Endodermal cell (in vitro differentiated cells): ENCODE results near the gene KATNAL1. TPM values are rescaled to one million over a fixed set of nuclear protein-coding genes. Genes with fewer than 3 reads are reported as not detected.

Experiments
- DNase-seq: peaks from one replicate; pipeline ENCODE4 v3.0.0-alpha.2; 2017
- H3K27ac ChIP-seq: 2 replicates; pipeline ENCODE4 v1.5.1; 2013; ENCODE audit warnings: mild to moderate bottlenecking, low read depth, low read length, moderate library complexity
- H3K27me3 ChIP-seq: 2 replicates; pipeline ENCODE4 v1.6.1; 2013; ENCODE audit warnings: mild to moderate bottlenecking, low read length, moderate library complexity; ENCODE audit not compliant: insufficient read depth, control insufficient read depth, poor library complexity, severe bottlenecking
- H3K36me3 ChIP-seq: 2 replicates; pipeline ENCODE4 v1.7.0; 2013; ENCODE audit warnings: mild to moderate bottlenecking, low read length, moderate library complexity; ENCODE audit not compliant: control insufficient read depth, insufficient read depth
- H3K4me1 ChIP-seq: one replicate; pipeline ENCODE4 v1.7.0; 2013; ENCODE audit warnings: low read length; ENCODE audit not compliant: control insufficient read depth, insufficient read depth
- H3K4me3 ChIP-seq: 2 replicates; pipeline ENCODE4 v1.5.1; 2013; ENCODE audit warnings: mild to moderate bottlenecking, low read length, moderate library complexity
- H3K9ac ChIP-seq: 2 replicates; pipeline ENCODE4 v1.6.1; 2013; ENCODE audit warnings: mild to moderate bottlenecking, low read length, moderate library complexity; ENCODE audit not compliant: poor library complexity, severe bottlenecking; ENCODE audit errors: extremely low read depth
- H3K9me3 ChIP-seq: 2 replicates; pipeline ENCODE4 v1.6.1; 2013; ENCODE audit warnings: mild to moderate bottlenecking, low read length, moderate library complexity; ENCODE audit not compliant: control insufficient read depth
- H3K27ac Mint-ChIP-seq: 2 replicates; pipeline ENCODE4 v1.8.0; 2020; ENCODE audit warnings: mixed read lengths
- H3K27me3 Mint-ChIP-seq: 2 replicates; pipeline ENCODE4 v1.8.0; 2021; ENCODE audit warnings: mild to moderate bottlenecking, mixed read lengths; ENCODE audit not compliant: insufficient read depth
- H3K36me3 Mint-ChIP-seq: 2 replicates; pipeline ENCODE4 v1.8.0; 2020; ENCODE audit warnings: low read depth, mixed read lengths
- H3K4me1 Mint-ChIP-seq: 2 replicates; pipeline ENCODE4 v1.8.0; 2020; ENCODE audit warnings: mixed read lengths
- H3K4me3 Mint-ChIP-seq: 2 replicates; pipeline ENCODE4 v1.8.0; 2020; ENCODE audit warnings: mild to moderate bottlenecking, moderate library complexity, mixed read lengths
- H3K9me3 Mint-ChIP-seq: 2 replicates; pipeline ENCODE4 v1.8.0; 2020; ENCODE audit warnings: mild to moderate bottlenecking, mixed read lengths
- CTCF ChIP-seq: fragments of 200-600 bp; sonication (generic); conservative IDR thresholded peaks from 2 replicates; pipeline ENCODE4 v1.5.0; 2021; ENCODE audit warnings: antibody characterized with exemption, mild to moderate bottlenecking
- whole genome bisulfite sequencing, 2 experiments: methylation state at CpG; one replicate each; pipeline versions ENCODE4 v1.1.5 to v1.1.7; 2013; ENCODE audit warnings: missing lambda C conversion rate in 2 of 2, mixed read lengths in 1 of 2; ENCODE audit not compliant: insufficient coverage in 1 of 2, insufficient read length in 1 of 2; 5-methylcytosine and 5-hydroxymethylcytosine counted together
- total RNA-seq, 2 donors: library from RNA; stranded (reverse); fragmentation: NEBNext Ultra II Directional in 1 of 2; extraction: Animal tissue kit (Norgen Biotek cat#: 25700) in 1 of 2; gene quantifications; 2 replicates in 1 of 2; 3 replicates in 1 of 2; pipeline ENCODE4 v1.2.1, GENCODE V29; 2021

KATNAL1 gene
- total RNA-seq, 2 donors from 2014 or later: 20.3 to 32.2 TPM

GRCh38 chr13:30313311-30313710, 6.0 kb upstream of the KATNAL1 start:
- no peak for TF ChIP-seq CTCF
- no peak overlapping the region for H3K27ac Mint-ChIP-seq
- Histone ChIP-seq H3K9ac (no peak overlapping the region), H3K4me3 (no peak overlapping the region), H3K36me3 (no peaks in the 10 kb centered on the region), H3K27ac (no peak overlapping the region), H3K9me3 (no peaks in the 10 kb centered on the region), H3K27me3 (no peaks in the 10 kb centered on the region), H3K4me1 (no peaks in the 10 kb centered on the region)
- DNase-seq: no peak
- no peaks in the 10 kb centered on the region for H3K36me3 Mint-ChIP-seq
- WGBS, 2 experiments: 66 to 74% methylated on average over 3 of the region's 3 CpGs
- peaks cover 2% of the 10 kb centered on the region for H3K4me1 Mint-ChIP-seq
- no peaks in the 10 kb centered on the region for H3K9me3 Mint-ChIP-seq
- H3K4me3 Mint-ChIP-seq: no peak overlapping the region
- H3K27me3 Mint-ChIP-seq: no peaks in the 10 kb centered on the region

DNA sequence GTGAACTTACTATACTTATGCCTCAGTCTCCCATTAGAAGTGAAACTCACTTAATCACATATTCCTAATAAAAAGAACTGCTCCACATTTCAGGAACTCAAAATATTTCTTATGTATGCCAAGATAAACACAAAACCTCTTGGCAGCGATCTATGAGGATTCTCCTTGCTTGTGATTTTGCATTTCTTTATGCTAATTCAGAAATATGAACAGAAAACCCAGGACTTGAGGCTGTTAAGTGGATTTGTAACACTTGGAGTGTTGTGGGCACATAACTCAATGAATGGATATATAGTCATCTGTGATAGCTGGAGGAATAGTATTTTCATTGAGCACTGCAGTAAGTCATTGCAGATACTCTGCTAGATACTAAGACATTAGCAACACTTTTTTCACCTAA, 5.6 kb upstream of the KATNAL1 start:
- H3K9me3 Mint-ChIP-seq: no peaks in the 10 kb centered on the region
- H3K27ac ChIP-seq: no peak overlapping the region

GRCh38 chr13:30308548-30308947, 1.2 kb upstream of the KATNAL1 start:
- Histone ChIP-seq H3K36me3 (no peaks in the 10 kb centered on the region), H3K27ac (no peak overlapping the region), H3K4me3 (peak overlapping the region; percentile 98), H3K27me3 (no peaks in the 10 kb centered on the region), H3K9ac (no peak overlapping the region), H3K4me1 (no peaks in the 10 kb centered on the region), H3K9me3 (no peaks in the 10 kb centered on the region)
- Mint-ChIP-seq H3K27me3 (no peaks in the 10 kb centered on the region), H3K9me3 (no peaks in the 10 kb centered on the region), H3K27ac (no peak overlapping the region), H3K4me3 (peak overlapping the region; percentile 72), H3K36me3 (no peaks in the 10 kb centered on the region), H3K4me1 (peaks cover 7% of the 10 kb centered on the region)
- no peak for TF ChIP-seq CTCF
- 94 to 97% methylated on average over 2 to 4 of the region's 4 CpGs for WGBS, 2 experiments
- DNase-seq: no peak

More for the DNA sequence above, 5.6 kb upstream of the KATNAL1 start:
- 89 to 94% methylated on average over 1 of the region's 1 CpG for WGBS, 2 experiments
- H3K27me3 Mint-ChIP-seq: no peaks in the 10 kb centered on the region
- peaks cover 2% of the 10 kb centered on the region for H3K4me1 Mint-ChIP-seq
- H3K36me3 Mint-ChIP-seq: no peaks in the 10 kb centered on the region
- DNase-seq: no peak
- no peak overlapping the region for H3K4me3 Mint-ChIP-seq
- H3K27ac Mint-ChIP-seq: no peak overlapping the region
- Histone ChIP-seq H3K27me3 (no peaks in the 10 kb centered on the region), H3K36me3 (no peaks in the 10 kb centered on the region), H3K9ac (no peak overlapping the region), H3K4me3 (no peak overlapping the region), H3K4me1 (no peaks in the 10 kb centered on the region), H3K9me3 (no peaks in the 10 kb centered on the region)
- TF ChIP-seq CTCF: no peak
